Measurements from ENCODE around the gene SVBP. TPM values are rescaled to one million over a fixed set of nuclear protein-coding genes. Genes with fewer than 3 reads are reported as not detected.
A peak's percentile ranks its signal among the peaks of the same experiment; 100 is the strongest.
"Not testable (repeated sequence)": the region's sequence is repeated elsewhere in the genome, so short reads cannot be mapped to it uniquely, and the experiment has no call there.

Gene SVBP
- total and polyA plus RNA-seq, 4 donors, result 3.4 to 21.8 (median 15.0) TPM

DNA sequence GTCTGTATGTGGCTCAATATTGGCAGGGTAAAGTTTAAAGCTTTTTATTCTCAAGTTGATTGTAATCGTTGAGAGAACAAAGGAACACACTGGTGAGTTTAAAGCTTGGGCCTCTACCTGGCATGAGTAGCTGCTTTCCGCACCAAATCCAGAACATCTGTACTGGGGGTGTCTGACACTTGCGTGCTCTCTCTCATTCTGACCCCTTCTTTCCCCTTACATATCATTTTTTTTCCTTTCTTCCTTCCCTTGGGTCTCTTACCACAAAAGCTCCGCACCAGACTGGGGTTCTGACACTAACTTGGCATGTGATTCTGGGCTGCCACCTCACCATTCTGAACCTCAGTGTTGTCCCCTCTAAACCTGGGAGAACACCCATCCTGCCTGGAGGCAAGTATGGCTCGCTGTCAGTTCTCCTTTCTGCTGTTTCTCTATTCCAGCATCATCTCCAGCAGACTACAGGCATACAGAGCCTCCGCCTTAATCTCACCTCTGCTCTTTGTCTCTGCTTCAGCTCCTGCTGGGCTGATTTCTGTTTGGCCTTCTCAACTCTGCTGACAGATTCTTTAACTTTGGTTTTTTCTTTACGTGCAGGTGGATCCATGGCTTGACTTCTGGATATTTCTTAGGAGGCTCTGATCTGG is 1.1 kb downstream of the SVBP start:
- TF ChIP-seq GABPA (IDR thresholded peaks at IDR 0.05 in 1 of 2, conservative IDR thresholded peaks at IDR 0.05 in 1 of 2) (no peak), TAF1 (conservative IDR thresholded peaks at IDR 0.05) (no peak), JUND (IDR thresholded peaks at IDR 0.05) (no peak)
- TF ChIP-seq, protein P1, sequence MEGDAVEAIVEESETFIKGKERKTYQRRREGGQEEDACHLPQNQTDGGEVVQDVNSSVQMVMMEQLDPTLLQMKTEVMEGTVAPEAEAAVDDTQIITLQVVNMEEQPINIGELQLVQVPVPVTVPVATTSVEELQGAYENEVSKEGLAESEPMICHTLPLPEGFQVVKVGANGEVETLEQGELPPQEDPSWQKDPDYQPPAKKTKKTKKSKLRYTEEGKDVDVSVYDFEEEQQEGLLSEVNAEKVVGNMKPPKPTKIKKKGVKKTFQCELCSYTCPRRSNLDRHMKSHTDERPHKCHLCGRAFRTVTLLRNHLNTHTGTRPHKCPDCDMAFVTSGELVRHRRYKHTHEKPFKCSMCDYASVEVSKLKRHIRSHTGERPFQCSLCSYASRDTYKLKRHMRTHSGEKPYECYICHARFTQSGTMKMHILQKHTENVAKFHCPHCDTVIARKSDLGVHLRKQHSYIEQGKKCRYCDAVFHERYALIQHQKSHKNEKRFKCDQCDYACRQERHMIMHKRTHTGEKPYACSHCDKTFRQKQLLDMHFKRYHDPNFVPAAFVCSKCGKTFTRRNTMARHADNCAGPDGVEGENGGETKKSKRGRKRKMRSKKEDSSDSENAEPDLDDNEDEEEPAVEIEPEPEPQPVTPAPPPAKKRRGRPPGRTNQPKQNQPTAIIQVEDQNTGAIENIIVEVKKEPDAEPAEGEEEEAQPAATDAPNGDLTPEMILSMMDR (IDR thresholded peaks at IDR 0.05; ENCODE audit: low read depth, low read length, missing input control), result no peak
- TF ChIP-seq, protein P2, sequence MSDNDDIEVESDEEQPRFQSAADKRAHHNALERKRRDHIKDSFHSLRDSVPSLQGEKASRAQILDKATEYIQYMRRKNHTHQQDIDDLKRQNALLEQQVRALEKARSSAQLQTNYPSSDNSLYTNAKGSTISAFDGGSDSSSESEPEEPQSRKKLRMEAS (IDR thresholded peaks at IDR 0.05), result no peak
- 52% methylated on average over 7 of the region's 7 CpGs for WGBS

DNA sequence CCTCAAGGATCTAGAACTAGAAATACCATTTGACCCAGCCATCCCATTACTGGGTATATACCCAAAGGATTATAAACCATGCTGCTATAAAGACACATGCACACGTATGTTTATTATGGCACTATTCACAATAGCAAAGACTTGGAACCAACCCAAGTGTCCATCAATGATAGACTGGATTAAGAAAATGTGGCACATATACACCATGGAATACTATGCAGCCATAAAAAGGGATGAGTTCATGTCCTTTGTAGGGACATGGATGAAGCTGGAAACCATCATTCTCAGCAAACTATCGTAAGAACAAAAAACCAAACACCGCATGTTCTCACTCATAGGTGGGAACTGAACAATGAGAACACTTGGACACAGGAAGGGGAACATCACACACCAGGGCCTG is 2.4 kb downstream of the SVBP start:
- H3K27me3 ChIP-seq (ENCODE audit: control insufficient read depth in 4 of 4, insufficient read depth in 4 of 4, low read length in 3 of 4); H3K9me3 ChIP-seq (ENCODE audit: control insufficient read depth in 4 of 4, low read length in 3 of 4); H3K9ac ChIP-seq (ENCODE audit: low read depth in 1 of 2, low read length in 2 of 2); DNase-seq (ENCODE audit: low spot score); H3K27ac ChIP-seq (ENCODE audit: low read depth in 1 of 2, low read length in 2 of 2); H3K4me3 ChIP-seq (ENCODE audit: low read depth in 1 of 3, low read length in 3 of 3); H3K36me3 ChIP-seq (ENCODE audit: control insufficient read depth in 4 of 4, insufficient read depth in 3 of 4, low read depth in 1 of 4, low read length in 3 of 4): not testable (repeated sequence)
- peaks cover 5 to 25% (median 23%) of the 10 kb centered on the region in 4 donors for H3K4me1 ChIP-seq (ENCODE audit: control insufficient read depth in 4 of 4, insufficient read depth in 4 of 4, low read length in 3 of 4)
- 100% methylated on average over 3 of the region's 3 CpGs for WGBS

More for the DNA sequence above, 1.1 kb downstream of the SVBP start:
- Histone ChIP-seq H3K4me3 (ENCODE audit: low read depth in 1 of 3, low read length in 3 of 3) (peak overlapping the region; percentile 77 to 96 (median 77)), H3K9me3 (ENCODE audit: control insufficient read depth in 4 of 4, low read length in 3 of 4) (no peaks in the 10 kb centered on the region), H3K27me3 (ENCODE audit: control insufficient read depth in 4 of 4, insufficient read depth in 4 of 4, low read length in 3 of 4) (no peaks in the 10 kb centered on the region), H3K4me1 (ENCODE audit: control insufficient read depth in 4 of 4, insufficient read depth in 4 of 4, low read length in 3 of 4) (peaks cover 8 to 31% (median 25%) of the 10 kb centered on the region in 4 donors), H3K27ac (ENCODE audit: low read depth in 1 of 2, low read length in 2 of 2) (peak overlapping the region; percentile 48 to 96), H3K36me3 (ENCODE audit: control insufficient read depth in 4 of 4, insufficient read depth in 3 of 4, low read depth in 1 of 4, low read length in 3 of 4) (peaks cover 0 to 2% (median 0%) of the 10 kb centered on the region in 4 donors), H3K9ac (ENCODE audit: low read depth in 1 of 2, low read length in 2 of 2) (peak overlapping the region in 1 of 2 donors; percentile 50)
- no peak for DNase-seq (ENCODE audit: low spot score)

DNA sequence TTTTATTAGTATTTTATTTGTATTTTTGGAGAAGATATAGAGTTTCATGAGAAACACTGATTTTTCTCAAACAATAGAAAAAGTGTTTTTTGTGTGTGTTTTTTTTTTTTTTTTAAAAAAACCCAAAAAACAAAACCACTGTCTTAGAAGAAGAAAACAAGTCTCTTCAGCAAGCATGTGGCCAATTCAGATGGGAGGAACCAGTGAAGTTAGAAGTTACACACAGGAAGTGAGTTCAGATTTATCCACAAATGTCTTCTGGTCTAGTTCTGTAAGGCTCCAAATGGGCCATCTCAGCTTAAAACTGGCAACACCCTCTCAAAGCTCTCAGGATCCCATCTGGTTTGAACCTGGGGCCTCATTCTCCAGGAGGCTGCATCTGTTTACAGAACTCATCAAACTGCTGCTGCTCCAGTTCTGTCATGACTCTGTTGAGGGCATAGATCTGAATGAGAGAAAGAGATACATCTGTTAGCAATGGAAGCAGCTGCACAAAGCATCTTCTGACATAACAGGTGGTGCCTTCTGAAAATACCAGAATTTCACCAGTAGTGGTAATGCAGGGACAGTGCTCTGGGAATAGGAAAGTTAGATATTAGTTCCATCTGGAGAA is 10.0 kb downstream of the SVBP start:
- H3K4me1 ChIP-seq (ENCODE audit: control insufficient read depth in 4 of 4, insufficient read depth in 4 of 4, low read length in 3 of 4), result no peaks in the 10 kb centered on the region
- H3K9me3 ChIP-seq (ENCODE audit: control insufficient read depth in 4 of 4, low read length in 3 of 4), result no peaks in the 10 kb centered on the region
- H3K4me3 ChIP-seq (ENCODE audit: low read depth in 1 of 3, low read length in 3 of 3), result no peak overlapping the region
- no peak for DNase-seq (ENCODE audit: low spot score)
- H3K27me3 ChIP-seq (ENCODE audit: control insufficient read depth in 4 of 4, insufficient read depth in 4 of 4, low read length in 3 of 4), result no peaks in the 10 kb centered on the region
- TF ChIP-seq, protein P3, sequence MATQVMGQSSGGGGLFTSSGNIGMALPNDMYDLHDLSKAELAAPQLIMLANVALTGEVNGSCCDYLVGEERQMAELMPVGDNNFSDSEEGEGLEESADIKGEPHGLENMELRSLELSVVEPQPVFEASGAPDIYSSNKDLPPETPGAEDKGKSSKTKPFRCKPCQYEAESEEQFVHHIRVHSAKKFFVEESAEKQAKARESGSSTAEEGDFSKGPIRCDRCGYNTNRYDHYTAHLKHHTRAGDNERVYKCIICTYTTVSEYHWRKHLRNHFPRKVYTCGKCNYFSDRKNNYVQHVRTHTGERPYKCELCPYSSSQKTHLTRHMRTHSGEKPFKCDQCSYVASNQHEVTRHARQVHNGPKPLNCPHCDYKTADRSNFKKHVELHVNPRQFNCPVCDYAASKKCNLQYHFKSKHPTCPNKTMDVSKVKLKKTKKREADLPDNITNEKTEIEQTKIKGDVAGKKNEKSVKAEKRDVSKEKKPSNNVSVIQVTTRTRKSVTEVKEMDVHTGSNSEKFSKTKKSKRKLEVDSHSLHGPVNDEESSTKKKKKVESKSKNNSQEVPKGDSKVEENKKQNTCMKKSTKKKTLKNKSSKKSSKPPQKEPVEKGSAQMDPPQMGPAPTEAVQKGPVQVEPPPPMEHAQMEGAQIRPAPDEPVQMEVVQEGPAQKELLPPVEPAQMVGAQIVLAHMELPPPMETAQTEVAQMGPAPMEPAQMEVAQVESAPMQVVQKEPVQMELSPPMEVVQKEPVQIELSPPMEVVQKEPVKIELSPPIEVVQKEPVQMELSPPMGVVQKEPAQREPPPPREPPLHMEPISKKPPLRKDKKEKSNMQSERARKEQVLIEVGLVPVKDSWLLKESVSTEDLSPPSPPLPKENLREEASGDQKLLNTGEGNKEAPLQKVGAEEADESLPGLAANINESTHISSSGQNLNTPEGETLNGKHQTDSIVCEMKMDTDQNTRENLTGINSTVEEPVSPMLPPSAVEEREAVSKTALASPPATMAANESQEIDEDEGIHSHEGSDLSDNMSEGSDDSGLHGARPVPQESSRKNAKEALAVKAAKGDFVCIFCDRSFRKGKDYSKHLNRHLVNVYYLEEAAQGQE (IDR thresholded peaks at IDR 0.05), result no peak
- TF ChIP-seq GABPA (IDR thresholded peaks at IDR 0.05 in 1 of 2, conservative IDR thresholded peaks at IDR 0.05 in 1 of 2), result no peak
- no peak for TF ChIP-seq FOXA1 (IDR thresholded peaks at IDR 0.05)
- no peak for TF ChIP-seq JUND (IDR thresholded peaks at IDR 0.05)
- TF ChIP-seq HNF4A (conservative IDR thresholded peaks at IDR 0.05), result no peak
- TF ChIP-seq, protein P1 (IDR thresholded peaks at IDR 0.05; ENCODE audit: low read depth, low read length, missing input control), result no peak
- no peak for TF ChIP-seq NR2F2 (IDR thresholded peaks at IDR 0.05)
- TF ChIP-seq YY1 (IDR thresholded peaks at IDR 0.05), result no peak
- TF ChIP-seq RXRA (IDR thresholded peaks at IDR 0.05), result no peak
- H3K27ac ChIP-seq (ENCODE audit: low read depth in 1 of 2, low read length in 2 of 2), result no peak overlapping the region
- no peak overlapping the region for H3K9ac ChIP-seq (ENCODE audit: low read depth in 1 of 2, low read length in 2 of 2)
- H3K36me3 ChIP-seq (ENCODE audit: control insufficient read depth in 4 of 4, insufficient read depth in 3 of 4, low read depth in 1 of 4, low read length in 3 of 4), result peaks cover 0 to 3% (median under 1%) of the 10 kb centered on the region in 4 donors
